ENCODE data around the gene FAAP20. TPM values are rescaled to one million over a fixed set of nuclear protein-coding genes. Genes with fewer than 3 reads are reported as not detected.
A peak's percentile ranks its signal among the peaks of the same experiment; 100 is the strongest.

Gene FAAP20
- total RNA-seq, 1 experiment from 2014 or later: 119 TPM

DNA sequence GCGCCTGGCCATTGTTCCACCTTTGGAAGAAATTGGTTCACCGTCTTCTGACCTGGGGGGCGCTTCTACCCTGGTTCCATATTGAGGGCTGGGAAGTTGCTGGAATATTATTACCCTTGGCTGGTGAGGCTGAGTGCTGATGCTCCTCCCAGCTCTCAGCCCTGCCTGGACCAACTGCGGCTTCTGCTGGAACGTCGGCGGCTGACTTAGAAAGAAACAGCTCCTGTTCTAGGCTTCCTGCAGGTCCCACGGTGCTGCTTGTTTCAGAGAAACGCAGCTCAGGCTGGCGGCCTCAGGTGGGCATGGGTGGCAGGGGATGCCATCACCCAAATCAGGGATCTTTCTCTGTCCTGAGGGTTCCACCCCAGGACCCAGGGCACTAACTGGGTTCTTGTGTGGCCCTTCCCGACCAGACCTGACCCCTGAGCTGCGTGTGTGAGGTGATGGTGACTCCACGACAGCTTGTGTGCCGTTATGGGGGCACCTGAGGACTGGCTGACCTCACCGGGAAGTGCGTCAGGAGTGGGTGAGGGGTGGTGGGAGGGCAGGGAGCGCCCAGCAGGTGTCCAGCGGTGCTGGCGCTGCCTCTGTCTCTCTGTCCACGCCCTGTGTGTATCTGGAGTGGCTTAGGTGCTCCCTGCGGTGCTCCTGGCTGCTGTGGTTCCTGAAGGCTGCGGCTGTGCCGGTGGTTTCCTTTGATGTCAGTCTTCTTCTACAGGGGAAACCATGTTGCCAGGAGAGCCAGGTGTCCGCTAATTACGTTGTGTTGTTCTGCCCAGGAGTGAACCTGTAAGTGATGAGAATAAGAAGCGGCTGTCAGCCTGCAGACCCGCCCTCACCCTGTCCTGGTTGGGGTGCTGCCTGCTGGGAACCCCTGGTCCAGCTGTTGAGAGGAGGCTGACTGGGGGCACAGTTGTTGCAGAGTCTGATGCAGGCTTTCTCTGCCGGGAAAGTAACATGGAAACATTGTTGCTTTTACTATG, 42.4 kb upstream of the FAAP20 start:
- peaks cover 15% of the 10 kb centered on the region for H3K79me1 ChIP-seq (ENCODE audit: insufficient read depth, low read depth, low read length, poor library complexity, severe bottlenecking)
- H3K14ac ChIP-seq (ENCODE audit: insufficient read depth, low read length): no peak overlapping the region
- no peak overlapping the region for H3K4ac ChIP-seq (ENCODE audit: low read depth, low read length)
- H3K23ac ChIP-seq (ENCODE audit: insufficient read length, low read depth, low read length): no peak overlapping the region
- H3K18ac ChIP-seq (ENCODE audit: insufficient read length, low read depth, low read length): no peak overlapping the region
- TF ChIP-seq CTCF (conservative IDR thresholded peaks at IDR 0.05): no peak
- H3K27ac ChIP-seq (ENCODE audit: insufficient read length, low read depth, low read length): no peak overlapping the region
- H3K27me3 ChIP-seq (ENCODE audit: insufficient read depth, low read length): no peaks in the 10 kb centered on the region
- H3K4me1 Mint-ChIP-seq: peaks cover 44 to 59% of the 10 kb centered on the region in 2 experiments
- H4K91ac ChIP-seq (ENCODE audit: insufficient read length, low read depth, low read length): no peak overlapping the region
- no peak overlapping the region for H2BK120ac ChIP-seq (ENCODE audit: low read depth, low read length, poor library complexity, severe bottlenecking)
- H2BK12ac ChIP-seq (ENCODE audit: insufficient read length, low read depth, low read length): no peak overlapping the region
- no peak overlapping the region for H2AK5ac ChIP-seq (ENCODE audit: insufficient read length, low read length)
- whole genome bisulfite sequencing (ENCODE audit: extremely low coverage, insufficient read length, low lambda C conversion rate): no CpG with 5 or more reads among the region's 28 CpGs
- no peak overlapping the region for H2BK5ac ChIP-seq (ENCODE audit: insufficient read length, low read length)
- no peaks in the 10 kb centered on the region for H4K20me1 ChIP-seq (ENCODE audit: control insufficient read depth, insufficient read depth, insufficient read length)
- H3K4me2 ChIP-seq (ENCODE audit: insufficient read depth, insufficient read length, low read length): no peak overlapping the region
- no peak overlapping the region for H2BK15ac ChIP-seq (ENCODE audit: low read depth, low read length)
- H3K56ac ChIP-seq (ENCODE audit: insufficient read length, low read depth, low read length): no peak overlapping the region
- H4K8ac ChIP-seq (replicated peaks; ENCODE audit: insufficient read length, low read depth, low read length): no peak overlapping the region
- no peaks in the 10 kb centered on the region for H3K9me3 ChIP-seq (ENCODE audit: control insufficient read depth, low read depth, low read length)
- H2AFZ ChIP-seq (ENCODE audit: low read length): no peak overlapping the region
- no peaks in the 10 kb centered on the region; the same call in 1 of the 2 replicates for H3K4me1 ChIP-seq (ENCODE audit: insufficient read depth, low read length)
- no peak overlapping the region for H3K9ac ChIP-seq (ENCODE audit: extremely low read depth, insufficient read length, low read length)
- no peak overlapping the region for H3T11ph ChIP-seq (ENCODE audit: low read length)
- H4K5ac ChIP-seq (ENCODE audit: insufficient read length, low read depth, low read length): no peak overlapping the region
- no peaks in the 10 kb centered on the region for H3K27me3 Mint-ChIP-seq (ENCODE audit: low read depth)
- H3K23me2 ChIP-seq (ENCODE audit: insufficient read length, low read depth, low read length, poor library complexity, severe bottlenecking): no peaks in the 10 kb centered on the region
- H3K9me3 Mint-ChIP-seq: no peaks in the 10 kb centered on the region
- peaks cover 4 to 19% (median 14%) of the 10 kb centered on the region in 3 experiments for H3K36me3 Mint-ChIP-seq (ENCODE audit: insufficient read depth in 1 of 3, low read depth in 3 of 3)
- peak overlapping the region in 2 of 3 experiments; percentile 20 to 72; a peak in 2 of 7 replicates for H3K27ac Mint-ChIP-seq
- H2BK20ac ChIP-seq (ENCODE audit: low read depth, low read length, poor library complexity, severe bottlenecking): no peak overlapping the region
- peak; percentile 36 for DNase-seq
- H3K4me3 Mint-ChIP-seq: no peak overlapping the region
- peaks cover 82% of the 10 kb centered on the region; the same call in 1 of the 2 replicates for H3K79me2 ChIP-seq (ENCODE audit: insufficient read depth, low read length)

All from H9 (cell line).